Mesodermal cell (in vitro differentiated cells): Measurements from ENCODE around the gene CPNE7. TPM values are rescaled to one million over a fixed set of nuclear protein-coding genes. Genes with fewer than 3 reads are reported as not detected.

ENCODE experiments used
- H3K27ac ChIP-seq: 2 replicates; pipeline ENCODE4 v1.7.0; 2013; ENCODE audit warnings: mild to moderate bottlenecking, low read depth, low read length, moderate library complexity; ENCODE audit not compliant: severe bottlenecking
- H3K36me3 ChIP-seq: 2 replicates; pipeline ENCODE4 v1.7.1; 2013; ENCODE audit warnings: mild to moderate bottlenecking, low read length, moderate library complexity; ENCODE audit not compliant: control insufficient read depth, insufficient read depth
- H3K4me1 ChIP-seq: one replicate; pipeline ENCODE4 v1.7.1; 2013; ENCODE audit warnings: mild to moderate bottlenecking, low read length; ENCODE audit not compliant: insufficient read depth, control insufficient read depth, poor library complexity, severe bottlenecking
- H3K4me3 ChIP-seq: 2 replicates; pipeline ENCODE4 v1.7.0; 2013; ENCODE audit warnings: low read length, control low read depth, mild to moderate bottlenecking; ENCODE audit not compliant: insufficient read depth, poor library complexity, severe bottlenecking; ENCODE audit errors: extremely low read depth
- H3K9me3 ChIP-seq: 2 replicates; pipeline ENCODE4 v1.7.1; 2013; ENCODE audit warnings: mild to moderate bottlenecking, low read length, moderate library complexity; ENCODE audit not compliant: control insufficient read depth
- WGBS, 2 experiments: methylation state at CpG; one replicate each; pipeline ENCODE4 v1.1.5; 2013; ENCODE audit warnings: missing lambda C conversion rate in 2 of 2; ENCODE audit not compliant: insufficient coverage in 2 of 2; 5-methylcytosine and 5-hydroxymethylcytosine counted together
- polyA plus RNA-seq, 2 experiments: library from polyadenylated mRNA; stranded (reverse); fragments of 50-300 nt; gene quantifications; one replicate each; pipeline ENCODE4 v1.2.3, GENCODE V29; 2013

Gene CPNE7
- polyA plus RNA-seq (2013, experiment 1 of 2): 5.1 TPM
- polyA plus RNA-seq (2013, experiment 2 of 2): 6.1 TPM

DNA sequence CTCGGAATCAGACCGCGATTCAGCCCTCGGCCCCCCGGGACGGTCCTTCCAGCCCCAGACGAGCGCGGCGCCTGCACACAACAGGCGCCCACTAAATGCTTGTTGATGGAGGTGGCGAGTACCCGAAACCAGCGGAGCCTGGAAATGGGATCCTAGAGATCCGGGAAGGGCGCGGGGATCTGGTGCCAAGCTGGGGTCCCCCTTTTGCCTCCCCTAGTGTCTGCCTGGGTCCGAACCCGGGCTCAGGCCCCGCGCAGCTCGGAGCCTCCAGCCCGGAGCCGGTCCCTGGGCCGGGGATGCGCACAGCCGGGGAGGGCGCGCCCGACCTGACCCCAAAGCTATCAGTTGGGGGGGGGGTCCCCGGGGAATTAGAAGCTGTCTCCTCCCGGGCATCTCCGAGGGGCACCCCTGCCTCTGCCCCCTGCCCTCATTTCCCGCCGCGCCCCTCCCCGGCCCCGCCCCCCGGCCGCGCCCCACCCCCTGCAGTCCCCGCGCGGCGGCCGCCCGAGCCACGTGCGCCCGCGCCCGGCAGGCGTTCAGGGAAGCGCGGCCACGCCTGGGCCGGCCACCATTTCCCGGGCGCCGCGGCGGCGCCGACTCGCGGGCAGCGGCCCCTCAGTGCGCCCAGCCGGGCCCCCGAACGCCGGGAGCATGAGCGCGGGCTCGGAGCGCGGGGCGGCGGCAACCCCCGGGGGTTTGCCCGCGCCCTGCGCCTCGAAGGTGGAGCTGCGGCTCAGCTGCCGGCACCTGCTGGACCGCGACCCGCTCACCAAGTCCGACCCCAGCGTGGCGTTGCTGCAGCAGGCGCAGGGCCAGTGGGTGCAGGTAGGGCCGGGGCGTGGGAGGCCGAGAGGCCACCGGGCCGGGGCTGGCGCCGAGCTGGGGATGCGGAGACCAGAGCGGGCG lies at the start of gene CPNE7:
Gene CPNE7, plus strand, starts transcription at position 512 of the 906 bp plus-strand sequence. Its CDS starts 140 bp downstream, at position 652.
- no peaks in the 10 kb centered on the region for H3K9me3 ChIP-seq
- H3K4me1 ChIP-seq: no peaks in the 10 kb centered on the region
- peak within 1 kb of the TSS; percentile 33 for H3K4me3 ChIP-seq
- H3K36me3 ChIP-seq: no peaks in the 10 kb centered on the region
- WGBS, 2 experiments: 1 to 2% methylated on average over 43 to 59 of the region's 103 CpGs
- H3K27ac ChIP-seq: no peak within 1 kb of the TSS

GRCh38 chr16:89529097-89529496 lies 46.5 kb upstream of the CPNE7 start:
- 85 to 98% methylated on average over 11 to 16 of the region's 16 CpGs for whole genome bisulfite sequencing, 2 experiments
- H3K27ac ChIP-seq: no peak overlapping the region
- peaks cover 93% of the 10 kb centered on the region for H3K36me3 ChIP-seq
- H3K4me3 ChIP-seq: no peak overlapping the region
- no peaks in the 10 kb centered on the region for H3K4me1 ChIP-seq
- H3K9me3 ChIP-seq: no peaks in the 10 kb centered on the region

DNA sequence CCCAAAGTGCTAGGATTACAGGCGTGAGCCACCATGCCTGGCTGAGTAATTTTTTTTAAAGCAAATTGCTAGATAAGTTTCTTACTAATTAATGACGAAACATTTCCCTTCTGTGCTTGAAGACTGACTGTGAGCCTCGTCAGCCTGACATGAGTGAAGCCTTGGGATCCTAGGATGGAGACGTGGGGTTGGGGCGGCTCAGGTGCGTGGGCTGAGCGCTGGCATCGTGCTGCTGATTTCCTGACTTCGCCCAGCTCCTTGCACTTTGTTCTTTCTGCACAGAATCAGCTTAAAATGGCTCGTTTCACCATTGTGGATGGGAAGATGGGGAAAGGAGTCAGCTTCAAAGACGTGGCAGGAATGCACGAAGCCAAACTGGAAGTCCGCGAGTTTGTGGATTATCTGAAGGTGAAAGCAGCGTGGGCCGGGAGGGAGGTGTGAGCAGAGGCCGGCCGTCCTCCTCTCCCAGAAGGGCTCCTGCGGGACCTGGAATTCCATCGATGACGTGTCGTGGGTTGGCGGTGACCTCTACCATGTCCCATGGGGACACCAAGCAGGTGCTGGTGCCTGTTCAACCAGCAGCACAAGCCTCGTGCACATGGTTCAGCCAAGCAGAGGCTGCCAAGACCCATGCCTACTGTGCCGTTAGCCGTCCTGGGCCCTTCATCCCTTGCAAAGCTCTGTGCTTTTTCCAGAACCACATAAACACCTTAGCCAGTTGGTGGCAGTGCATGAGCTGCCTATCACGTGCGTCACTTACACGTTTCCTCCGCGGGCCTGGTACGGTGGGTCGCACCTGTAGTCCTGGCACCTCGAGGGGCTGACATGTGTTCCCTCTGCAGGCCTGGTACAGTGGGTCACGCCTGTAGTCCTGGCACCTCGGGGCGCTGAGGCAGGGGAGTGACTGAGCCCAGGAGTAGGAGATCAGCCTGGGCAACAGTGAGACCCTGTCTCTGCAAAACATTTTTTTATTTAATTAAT lies 44.9 kb upstream of the CPNE7 start:
- 94 to 97% methylated on average over 35 to 37 of the region's 37 CpGs for WGBS, 2 experiments
- Histone ChIP-seq H3K36me3 (peaks cover 92% of the 10 kb centered on the region), H3K9me3 (no peaks in the 10 kb centered on the region), H3K27ac (no peak overlapping the region), H3K4me3 (no peak overlapping the region), H3K4me1 (no peaks in the 10 kb centered on the region)

- H3K9me3 ChIP-seq: no peaks in the 10 kb centered on the region
- no peak overlapping the region for H3K27ac ChIP-seq
- no peaks in the 10 kb centered on the region for H3K4me1 ChIP-seq
- 97 to 98% methylated on average over 20 to 25 of the region's 31 CpGs for WGBS, 2 experiments
- no peak overlapping the region for H3K4me3 ChIP-seq
- H3K36me3 ChIP-seq: peaks cover 85% of the 10 kb centered on the region
Measured at GRCh38 chr16:89531821-89532526, 43.6 kb upstream of the CPNE7 start.

DNA sequence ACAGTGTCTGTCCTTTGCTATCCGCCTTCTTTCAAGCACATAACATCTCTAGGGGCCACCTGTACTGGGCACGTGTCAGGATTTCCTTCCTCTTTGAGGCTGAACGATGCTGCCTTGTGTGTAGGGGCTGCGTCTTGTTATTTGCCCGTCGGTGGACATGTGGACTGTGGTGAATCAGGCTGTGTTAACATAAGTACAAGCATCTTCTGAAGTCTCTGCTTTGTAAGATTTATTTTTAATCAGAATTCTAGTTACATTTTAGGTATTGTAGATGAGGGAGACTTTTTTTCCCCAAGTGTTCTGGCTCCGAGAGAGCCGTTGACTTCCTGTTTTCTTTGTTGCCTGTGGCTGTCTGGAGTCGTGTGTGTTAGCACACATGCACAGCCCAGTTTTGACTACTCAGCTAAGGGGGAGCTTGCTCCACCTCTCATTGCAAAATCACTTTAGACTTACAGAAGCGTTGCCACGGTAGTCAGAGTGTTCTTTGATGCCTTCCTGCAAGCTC lies 41.3 kb upstream of the CPNE7 start:
- Histone ChIP-seq H3K27ac (no peak overlapping the region), H3K9me3 (no peaks in the 10 kb centered on the region), H3K4me3 (no peak overlapping the region), H3K36me3 (peaks cover 82% of the 10 kb centered on the region), H3K4me1 (no peaks in the 10 kb centered on the region)
- 97% methylated on average over 9 to 10 of the region's 11 CpGs for WGBS, 2 experiments

GRCh38 chr16:89536371-89536770 lies 39.2 kb upstream of the CPNE7 start:
- Histone ChIP-seq H3K4me3 (no peak overlapping the region), H3K9me3 (no peaks in the 10 kb centered on the region), H3K4me1 (no peaks in the 10 kb centered on the region), H3K36me3 (peaks cover 83% of the 10 kb centered on the region), H3K27ac (no peak overlapping the region)
- 97% methylated on average over 5 to 14 of the region's 24 CpGs for WGBS, 2 experiments

GRCh38 chr16:89536886-89537548 lies 38.5 kb upstream of the CPNE7 start:
- Histone ChIP-seq H3K4me3 (no peak overlapping the region), H3K4me1 (no peaks in the 10 kb centered on the region), H3K36me3 (peaks cover 83% of the 10 kb centered on the region), H3K27ac (no peak overlapping the region), H3K9me3 (no peaks in the 10 kb centered on the region)
- 95% methylated on average over 35 to 36 of the region's 36 CpGs for WGBS, 2 experiments

GRCh38 chr16:89537549-89537925 lies 38.0 kb upstream of the CPNE7 start:
- no peak overlapping the region for H3K4me3 ChIP-seq
- H3K9me3 ChIP-seq: no peaks in the 10 kb centered on the region
- no peak overlapping the region for H3K27ac ChIP-seq
- no peaks in the 10 kb centered on the region for H3K4me1 ChIP-seq
- peaks cover 81% of the 10 kb centered on the region for H3K36me3 ChIP-seq
- 92 to 99% methylated on average over 7 of the region's 7 CpGs for WGBS, 2 experiments

DNA sequence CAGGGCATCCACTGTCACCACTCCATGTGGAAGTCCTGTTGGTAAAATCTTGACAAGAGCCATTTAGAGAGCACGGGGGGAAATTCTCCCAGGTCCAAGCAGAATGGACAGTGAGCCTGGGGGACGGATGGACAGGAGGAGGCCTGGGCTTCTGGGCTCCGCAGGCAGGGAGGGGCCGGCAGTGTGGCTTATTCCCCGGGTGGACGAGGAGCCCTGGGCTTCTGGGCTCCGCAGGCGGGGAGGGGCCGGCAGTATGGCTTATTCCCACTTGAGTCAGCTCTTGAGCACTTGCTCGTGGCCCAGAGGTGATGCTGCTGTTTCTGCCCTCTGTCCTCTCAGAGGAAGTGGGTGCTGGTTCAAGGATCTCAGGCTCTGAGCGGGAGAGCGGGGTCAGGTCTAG lies 37.3 kb upstream of the CPNE7 start:
- H3K9me3 ChIP-seq: no peaks in the 10 kb centered on the region
- H3K4me3 ChIP-seq: no peak overlapping the region
- H3K27ac ChIP-seq: no peak overlapping the region
- 98 to 100% methylated on average over 10 to 11 of the region's 12 CpGs for WGBS, 2 experiments
- no peaks in the 10 kb centered on the region for H3K4me1 ChIP-seq
- peaks cover 76% of the 10 kb centered on the region for H3K36me3 ChIP-seq
